Mesenchymal stem cell (in vitro differentiated cells and primary cell): Measurements from ENCODE around the gene SNX20.

Experiments used
- DNase-seq: peaks from one replicate; pipeline ENCODE4 v3.0.0-alpha.2; 2013
- H2AFZ ChIP-seq: one replicate; pipeline ENCODE4 v1.6.1; 2013; ENCODE audit warnings: low read depth, mild to moderate bottlenecking, control low read depth, inconsistent platforms, low read length, moderate library complexity
- H2AK5ac ChIP-seq: 2 replicates; pipeline ENCODE4 v1.6.1; 2013; ENCODE audit warnings: low read length, moderate library complexity, mild to moderate bottlenecking, inconsistent platforms; ENCODE audit not compliant: severe bottlenecking
- H2BK120ac ChIP-seq: one replicate; pipeline ENCODE4 v1.6.1; 2013; ENCODE audit warnings: low read depth, mild to moderate bottlenecking, inconsistent platforms, low read length, moderate library complexity
- H2BK12ac ChIP-seq, 2 experiments: one replicate each; pipeline ENCODE4 v1.6.1; 2013; ENCODE audit warnings: inconsistent platforms in 2 of 2, low read length in 2 of 2, mild to moderate bottlenecking in 2 of 2, moderate library complexity in 2 of 2, control low read depth in 1 of 2
- H2BK15ac ChIP-seq: one replicate; pipeline ENCODE4 v1.6.1; 2013; ENCODE audit warnings: mild to moderate bottlenecking, low read depth, inconsistent platforms; ENCODE audit not compliant: poor library complexity, severe bottlenecking
- H2BK5ac ChIP-seq: 2 replicates; pipeline ENCODE4 v1.6.1; 2013; ENCODE audit warnings: low read depth, mild to moderate bottlenecking, low read length, control low read depth, inconsistent platforms; ENCODE audit not compliant: poor library complexity, severe bottlenecking
- H3K14ac ChIP-seq, 2 experiments: one replicate each; pipeline ENCODE4 v1.6.1; 2013; ENCODE audit warnings: inconsistent platforms in 2 of 2, low read length in 2 of 2, control low read depth in 1 of 2, mild to moderate bottlenecking in 1 of 2, moderate library complexity in 1 of 2
- H3K18ac ChIP-seq, 2 experiments: one replicate each; pipeline ENCODE4 v1.6.1; 2013; ENCODE audit warnings: inconsistent platforms in 2 of 2, low read length in 2 of 2, control low read depth in 1 of 2, low read depth in 1 of 2, mild to moderate bottlenecking in 1 of 2
- H3K23ac ChIP-seq, 2 experiments: one replicate each; pipeline ENCODE4 v1.6.1; 2013; ENCODE audit warnings: inconsistent platforms in 2 of 2, low read length in 2 of 2, mild to moderate bottlenecking in 2 of 2, moderate library complexity in 2 of 2, control low read depth in 1 of 2
- H3K27ac ChIP-seq: 2 replicates; pipeline ENCODE4 v1.5.1; 2013; ENCODE audit warnings: mild to moderate bottlenecking, moderate library complexity, low read length, control low read depth, inconsistent platforms; ENCODE audit not compliant: poor library complexity, severe bottlenecking
- H3K27me3 ChIP-seq, 2 experiments: 2 replicates each; pipeline versions ENCODE4 v1.6.1 to v1.7.0; 2013; ENCODE audit warnings: low read length in 2 of 2, mild to moderate bottlenecking in 2 of 2, moderate library complexity in 2 of 2, control low read depth in 1 of 2, inconsistent platforms in 1 of 2; ENCODE audit not compliant: control insufficient read depth in 1 of 2, insufficient read depth in 1 of 2
- H3K36me3 ChIP-seq, 2 experiments: 2 replicates each; pipeline versions ENCODE4 v1.6.1 to v1.7.0; 2013; ENCODE audit warnings: low read length in 2 of 2, control low read depth in 1 of 2, inconsistent platforms in 1 of 2, low read depth in 1 of 2, mild to moderate bottlenecking in 1 of 2; ENCODE audit not compliant: insufficient read depth in 2 of 2, control insufficient read depth in 1 of 2
- H3K4ac ChIP-seq, 2 experiments: one replicate each; pipeline ENCODE4 v1.6.1; 2013; ENCODE audit warnings: inconsistent platforms in 2 of 2, low read length in 2 of 2, mild to moderate bottlenecking in 2 of 2, moderate library complexity in 2 of 2, control low read depth in 1 of 2, low read depth in 1 of 2
- H3K4me1 ChIP-seq: 2 replicates; pipeline ENCODE4 v1.6.1; 2013; ENCODE audit warnings: low read depth, low read length, control low read depth; ENCODE audit not compliant: control insufficient read depth, insufficient read depth
- H3K4me2 ChIP-seq: 2 replicates; pipeline ENCODE4 v1.6.1; 2013; ENCODE audit warnings: low read length, mild to moderate bottlenecking, inconsistent platforms; ENCODE audit not compliant: poor library complexity, severe bottlenecking
- H3K4me3 ChIP-seq, 2 experiments: 2 replicates each; pipeline versions ENCODE4 v1.5.1 to v1.7.0; 2013; ENCODE audit warnings: low read length in 2 of 2, mild to moderate bottlenecking in 2 of 2, control low read depth in 1 of 2, low read depth in 1 of 2; ENCODE audit not compliant: insufficient read depth in 1 of 2
- H3K79me1 ChIP-seq: replicated peaks from 2 replicates; pipeline ENCODE4 v1.6.1; 2013; ENCODE audit warnings: mild to moderate bottlenecking, control low read depth, low read length, inconsistent platforms; ENCODE audit not compliant: poor library complexity, severe bottlenecking
- H3K9ac ChIP-seq: 2 replicates; pipeline ENCODE4 v1.7.0; 2013; ENCODE audit warnings: mild to moderate bottlenecking, low read length, moderate library complexity
- H3K9me3 ChIP-seq: 2 replicates; pipeline ENCODE4 v1.7.0; 2013; ENCODE audit warnings: mild to moderate bottlenecking, low read length; ENCODE audit not compliant: control insufficient read depth
- H4K8ac ChIP-seq: one replicate; pipeline ENCODE4 v1.6.1; 2013; ENCODE audit warnings: inconsistent platforms, mild to moderate bottlenecking, low read length, moderate library complexity
- H4K91ac ChIP-seq: one replicate; pipeline ENCODE4 v1.6.1; 2013; ENCODE audit warnings: mild to moderate bottlenecking, low read length, inconsistent platforms
- WGBS: methylation state at CpG from one replicate; pipeline ENCODE4 v1.1.7; 2013; ENCODE audit warnings: mixed read lengths; 5-methylcytosine and 5-hydroxymethylcytosine counted together

The SNX20 gene

GRCh38 chr16:50640919-50641817 lies 39.9 kb downstream of the SNX20 start:
- no peak overlapping the region for H2AFZ ChIP-seq
- 90% methylated on average over 15 of the region's 15 CpGs for WGBS
- H3K4me1 ChIP-seq = no peaks in the 10 kb centered on the region
- H3K18ac ChIP-seq = no peak overlapping the region
- H3K27ac ChIP-seq = no peak overlapping the region
- H3K9ac ChIP-seq = no peak overlapping the region
- no peak overlapping the region for H2BK120ac ChIP-seq
- H3K14ac ChIP-seq = no peak overlapping the region
- H3K23ac ChIP-seq = no peak overlapping the region
- no peak overlapping the region for H2BK12ac ChIP-seq
- no peaks in the 10 kb centered on the region for H3K36me3 ChIP-seq
- no peak overlapping the region for H3K4ac ChIP-seq
- peaks cover 30 to 42% of the 10 kb centered on the region in 2 experiments for H3K27me3 ChIP-seq
- no peak overlapping the region for H2BK15ac ChIP-seq
- no peak overlapping the region for H4K8ac ChIP-seq
- no peak overlapping the region for H3K4me2 ChIP-seq
- no peaks in the 10 kb centered on the region for H3K9me3 ChIP-seq
- no peak overlapping the region for H3K4me3 ChIP-seq
- no peak overlapping the region for H4K91ac ChIP-seq
- H2BK5ac ChIP-seq = no peak overlapping the region
- DNase-seq = no peak
- H2AK5ac ChIP-seq = no peak overlapping the region
- no peaks in the 10 kb centered on the region for H3K79me1 ChIP-seq

- H3K36me3 ChIP-seq = no peaks in the 10 kb centered on the region
- H2BK5ac ChIP-seq = no peak overlapping the region
- no peak overlapping the region for H4K8ac ChIP-seq
- WGBS = no CpG with 5 or more reads among the region's 1 CpG
- no peak overlapping the region for H2BK15ac ChIP-seq
- no peak overlapping the region for H4K91ac ChIP-seq
- H3K4me2 ChIP-seq = no peak overlapping the region
- H2AFZ ChIP-seq = no peak overlapping the region
- no peaks in the 10 kb centered on the region for H3K79me1 ChIP-seq
- DNase-seq = no peak
- H2BK12ac ChIP-seq = no peak overlapping the region
- no peak overlapping the region for H3K18ac ChIP-seq
- H3K4me1 ChIP-seq = no peaks in the 10 kb centered on the region
- H2AK5ac ChIP-seq = no peak overlapping the region
- H3K14ac ChIP-seq = no peak overlapping the region
- no peak overlapping the region for H2BK120ac ChIP-seq
- H3K4ac ChIP-seq = no peak overlapping the region
- no peaks in the 10 kb centered on the region for H3K9me3 ChIP-seq
- H3K4me3 ChIP-seq = no peak overlapping the region
- H3K27ac ChIP-seq = no peak overlapping the region
- no peak overlapping the region for H3K23ac ChIP-seq
- H3K27me3 ChIP-seq = peaks cover 30 to 44% of the 10 kb centered on the region in 2 experiments
- no peak overlapping the region for H3K9ac ChIP-seq
Observed at GRCh38 chr16:50640391-50640790, 40.7 kb downstream of the SNX20 start.

GRCh38 chr16:50638816-50639670 lies 42.1 kb downstream of the SNX20 start:
- Histone ChIP-seq H3K9ac (no peak overlapping the region), H3K36me3 (no peaks in the 10 kb centered on the region), H3K14ac (no peak overlapping the region), H2BK120ac (no peak overlapping the region), H3K27ac (no peak overlapping the region), H3K4me2 (no peak overlapping the region), H2AFZ (no peak overlapping the region), H4K8ac (no peak overlapping the region), H4K91ac (no peak overlapping the region), H2BK5ac (no peak overlapping the region), H2AK5ac (no peak overlapping the region), H3K23ac (no peak overlapping the region), H3K79me1 (no peaks in the 10 kb centered on the region), H2BK12ac (no peak overlapping the region), H3K27me3 (peaks cover 32 to 49% of the 10 kb centered on the region in 2 experiments), H3K9me3 (no peaks in the 10 kb centered on the region), H3K18ac (no peak overlapping the region), H3K4me1 (no peaks in the 10 kb centered on the region), H3K4ac (no peak overlapping the region), H3K4me3 (no peak overlapping the region), H2BK15ac (no peak overlapping the region)
- WGBS = 70% methylated on average over 8 of the region's 8 CpGs
- no peak for DNase-seq
